LNCaP clone FGC (cell line): ENCODE data around the gene HSF4.

Source experiments
- DNase-seq: peaks from one replicate; pipeline ENCODE4 v3.0.0-alpha.2; 2011; ENCODE audit warnings: low read depth
- H3K4me3 ChIP-seq: 2 replicates; pipeline ENCODE4 v1.5.1; 2011; ENCODE audit warnings: mild to moderate bottlenecking, low read depth, low read length, control low read depth
- TF ChIP-seq, protein P1 (sequence below): IDR thresholded peaks from 2 replicates; pipeline ENCODE4 v1.5.1; 2012; ENCODE audit warnings: mild to moderate bottlenecking; ENCODE audit not compliant: control insufficient read depth, insufficient read depth; ENCODE audit errors: extremely low read depth

HSF4 gene

GRCh38 chr16:67145746-67146145 is 18.8 kb upstream of the HSF4 start:
- H3K4me3 ChIP-seq = no peak overlapping the region
- no peak for DNase-seq
- TF ChIP-seq, protein P1, sequence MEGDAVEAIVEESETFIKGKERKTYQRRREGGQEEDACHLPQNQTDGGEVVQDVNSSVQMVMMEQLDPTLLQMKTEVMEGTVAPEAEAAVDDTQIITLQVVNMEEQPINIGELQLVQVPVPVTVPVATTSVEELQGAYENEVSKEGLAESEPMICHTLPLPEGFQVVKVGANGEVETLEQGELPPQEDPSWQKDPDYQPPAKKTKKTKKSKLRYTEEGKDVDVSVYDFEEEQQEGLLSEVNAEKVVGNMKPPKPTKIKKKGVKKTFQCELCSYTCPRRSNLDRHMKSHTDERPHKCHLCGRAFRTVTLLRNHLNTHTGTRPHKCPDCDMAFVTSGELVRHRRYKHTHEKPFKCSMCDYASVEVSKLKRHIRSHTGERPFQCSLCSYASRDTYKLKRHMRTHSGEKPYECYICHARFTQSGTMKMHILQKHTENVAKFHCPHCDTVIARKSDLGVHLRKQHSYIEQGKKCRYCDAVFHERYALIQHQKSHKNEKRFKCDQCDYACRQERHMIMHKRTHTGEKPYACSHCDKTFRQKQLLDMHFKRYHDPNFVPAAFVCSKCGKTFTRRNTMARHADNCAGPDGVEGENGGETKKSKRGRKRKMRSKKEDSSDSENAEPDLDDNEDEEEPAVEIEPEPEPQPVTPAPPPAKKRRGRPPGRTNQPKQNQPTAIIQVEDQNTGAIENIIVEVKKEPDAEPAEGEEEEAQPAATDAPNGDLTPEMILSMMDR = no peak

DNA sequence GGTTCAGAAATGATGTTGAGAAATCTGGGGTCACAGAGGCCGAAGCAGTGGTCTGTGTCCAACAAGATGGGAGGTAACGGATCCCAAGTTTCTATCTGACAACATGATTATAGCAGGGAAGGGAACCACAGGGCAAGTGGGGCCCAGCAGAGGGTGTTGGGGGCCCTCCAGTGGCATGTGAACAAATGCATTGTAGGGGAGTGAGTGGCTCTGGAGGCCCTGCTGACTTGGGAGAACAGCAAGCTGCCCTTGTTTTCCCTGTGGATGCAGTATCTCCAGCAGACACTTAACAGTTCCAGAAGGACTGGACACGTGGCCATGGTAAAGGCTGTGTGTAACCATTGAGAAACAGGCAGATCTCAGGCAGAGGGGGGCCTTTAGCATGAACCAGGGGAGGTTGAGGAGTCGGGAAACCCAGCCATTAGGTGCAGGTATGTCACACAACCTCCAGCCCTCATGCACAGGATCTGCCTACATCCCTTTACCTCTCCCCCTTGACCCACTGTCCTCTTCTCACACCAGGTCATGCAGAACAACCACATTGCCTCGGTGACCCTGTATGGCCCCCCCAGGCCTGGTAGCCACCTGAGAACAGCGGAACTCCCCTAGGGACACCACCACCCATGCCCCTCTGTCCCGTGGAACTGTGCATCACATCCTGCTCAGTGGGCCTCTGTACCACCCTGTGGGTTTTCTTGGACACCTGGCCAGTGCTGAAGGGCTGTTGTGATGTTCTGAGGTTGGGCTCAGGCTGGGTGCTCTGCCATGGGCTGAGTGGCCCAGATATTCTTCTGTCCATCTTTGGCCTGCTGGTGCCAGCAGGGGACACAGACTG is 17.8 kb upstream of the HSF4 start:
- TF ChIP-seq, protein P1 = no peak
- no peak for DNase-seq
- H3K4me3 ChIP-seq = no peak overlapping the region

DNA sequence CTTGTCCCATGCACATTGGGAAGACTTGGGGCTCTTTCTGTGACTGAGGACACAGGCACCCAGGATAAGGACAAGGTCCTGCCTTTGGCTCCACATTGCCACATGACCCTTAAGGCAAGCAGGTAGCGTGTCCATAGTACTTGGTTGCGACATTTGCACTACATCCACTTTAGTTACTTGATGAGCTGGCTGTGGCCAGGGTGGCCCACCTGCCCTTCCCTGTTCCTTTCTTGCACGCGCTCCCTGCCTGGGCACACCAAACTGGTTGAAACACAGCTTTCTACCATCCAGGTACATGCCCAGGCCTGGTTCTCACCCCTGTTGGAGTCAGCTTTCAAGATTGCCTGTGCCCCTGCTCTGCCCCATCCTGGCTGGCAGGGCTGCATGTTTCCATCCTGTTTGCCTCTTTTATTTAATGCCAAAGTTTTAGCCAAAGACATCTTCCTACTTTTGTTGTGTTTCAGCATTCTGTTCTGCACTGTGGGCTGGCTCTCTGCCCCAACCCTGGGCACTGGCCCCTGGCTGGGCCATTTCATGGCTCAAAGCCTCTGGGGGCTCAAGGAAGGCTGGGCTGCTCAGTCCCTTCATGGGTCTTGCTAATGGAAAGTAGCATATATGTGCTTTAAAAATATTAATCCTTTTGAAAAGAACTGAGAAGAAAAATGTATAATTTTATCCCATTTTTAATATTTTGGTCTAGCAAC is 17.0 kb upstream of the HSF4 start:
- TF ChIP-seq, protein P1 = no peak
- no peak for DNase-seq

DNA sequence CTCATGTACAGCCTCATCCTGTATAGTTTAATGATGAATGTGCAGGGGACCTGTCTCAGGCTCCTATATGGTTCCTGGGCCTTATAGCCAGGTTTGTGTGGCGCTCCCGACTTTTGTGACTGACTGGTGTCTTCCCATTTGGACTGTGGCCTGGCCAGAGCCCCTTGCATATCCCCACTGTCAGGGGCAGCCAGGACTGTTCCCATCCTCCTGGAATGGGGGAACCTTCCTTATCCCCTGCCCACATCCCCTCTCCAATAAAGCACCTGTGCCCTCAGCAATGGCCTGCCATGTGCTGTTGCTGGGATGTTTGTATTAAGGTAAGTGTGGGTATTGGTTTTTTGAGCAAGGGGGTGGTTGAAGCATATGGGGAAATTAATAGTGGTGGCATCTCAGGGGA is 16.3 kb upstream of the HSF4 start:
- TF ChIP-seq, protein P1 = no peak
- H3K4me3 ChIP-seq = no peak overlapping the region
- DNase-seq = no peak

More for the DNA sequence above, 17.0 kb upstream of the HSF4 start:
- no peak overlapping the region for H3K4me3 ChIP-seq

DNA sequence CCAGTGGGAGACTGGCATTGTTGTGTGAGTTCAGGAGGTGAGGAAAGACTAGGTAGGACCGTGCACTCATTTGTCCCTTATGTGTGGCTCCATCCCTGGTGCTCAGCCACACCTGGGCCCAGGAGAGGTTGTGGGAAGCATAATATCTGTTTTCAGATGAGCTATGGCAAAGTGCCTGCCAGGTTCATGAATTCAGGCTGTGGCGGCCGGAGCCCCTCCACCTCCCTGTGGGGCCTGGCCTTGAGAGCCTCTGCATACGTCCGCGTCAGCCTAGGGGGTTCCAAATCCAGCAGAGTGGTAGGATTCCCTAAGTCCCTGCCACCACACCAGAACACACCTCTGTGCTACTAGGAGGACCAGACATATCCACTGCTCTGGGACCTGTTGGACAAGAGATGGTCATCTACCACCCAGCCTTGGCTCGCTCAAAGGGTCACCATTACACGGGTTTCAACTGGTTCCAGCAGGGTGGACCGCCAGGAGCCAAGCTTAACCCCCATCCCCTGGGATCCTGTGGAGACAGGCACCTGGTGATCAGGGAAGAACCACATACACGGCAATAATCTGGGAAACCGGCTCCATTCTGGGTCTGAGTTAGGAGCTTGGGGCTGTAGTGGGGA is 15.8 kb upstream of the HSF4 start:
- DNase-seq = no peak
- no peak overlapping the region for H3K4me3 ChIP-seq
- TF ChIP-seq, protein P1 = no peak

DNA sequence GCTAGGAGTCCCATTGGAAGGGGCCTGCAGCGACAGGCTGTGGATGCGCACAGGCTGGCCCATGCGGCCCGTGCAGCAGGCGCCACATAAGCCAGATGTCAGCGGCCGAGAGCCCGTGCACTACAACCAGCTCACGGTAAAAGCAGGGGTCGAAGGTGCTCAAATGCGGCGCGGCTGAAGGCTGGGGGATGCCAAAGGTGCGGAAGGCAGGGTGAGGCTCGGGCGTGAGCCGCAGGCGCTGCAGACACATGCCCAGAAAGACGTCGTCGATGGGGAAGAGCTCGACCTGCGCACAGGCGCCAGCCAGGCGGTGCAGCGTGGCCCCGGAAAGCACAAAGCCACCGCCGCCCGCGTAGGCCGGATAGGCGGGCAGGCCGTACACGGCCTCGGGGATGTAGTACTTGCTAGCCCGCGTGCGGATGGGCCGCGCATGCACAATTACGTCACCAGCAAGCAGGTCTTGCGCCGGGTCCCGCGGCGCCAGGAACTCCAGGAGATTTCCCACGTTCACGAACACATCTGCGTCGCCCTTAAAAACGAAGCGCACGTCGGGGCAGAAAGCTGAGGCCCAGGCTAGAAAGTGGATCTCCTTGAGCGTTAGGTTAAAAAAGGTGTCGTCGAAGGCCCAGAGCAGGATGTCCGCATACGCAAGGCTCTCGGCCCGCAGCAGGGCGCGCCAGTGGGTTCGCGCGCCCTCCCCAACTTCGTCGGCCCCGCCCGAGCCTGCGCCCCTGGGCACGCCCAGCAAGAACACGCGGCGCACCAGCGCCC is 15.1 kb upstream of the HSF4 start:
- no peak overlapping the region for H3K4me3 ChIP-seq
- no peak for DNase-seq
- TF ChIP-seq, protein P1 = no peak
